Keratinocyte (primary cell): ENCODE measurements around the gene QPCT. TPM values are rescaled to one million over a fixed set of nuclear protein-coding genes. Genes with fewer than 3 reads are reported as not detected.

ENCODE experiments used
- DNase-seq: peaks from one replicate; pipeline ENCODE4 v3.0.0-alpha.2; 2011; ENCODE audit warnings: low read depth, missing footprints, low spot score
- FAIRE-seq: peaks from 2 replicates; lab custom pipeline; 2011; peaks lifted over from hg19 to GRCh38; lab: Jason Lieb, UNC
- H2AFZ ChIP-seq: 2 replicates; pipeline ENCODE4 v1.6.0; 2012; ENCODE audit warnings: low read length, control low read depth, inconsistent platforms; ENCODE audit not compliant: control insufficient read depth
- H3K27ac ChIP-seq: 2 replicates; pipeline ENCODE4 v1.5.1; 2011; ENCODE audit warnings: low read length; ENCODE audit not compliant: control insufficient read depth, insufficient read depth
- H3K27me3 ChIP-seq: 3 replicates; pipeline ENCODE4 v1.6.0; 2011; ENCODE audit warnings: low read length; ENCODE audit not compliant: control insufficient read depth, insufficient read depth; ENCODE audit errors: extremely low read depth
- H3K36me3 ChIP-seq, 2 experiments: 2 replicates in 1 of 2; 3 replicates in 1 of 2; pipeline ENCODE4 v1.5.1; 2011; ENCODE audit warnings: low read length in 2 of 2, mild to moderate bottlenecking in 1 of 2; ENCODE audit not compliant: control insufficient read depth in 2 of 2, insufficient read depth in 2 of 2; ENCODE audit errors: extremely low read depth in 1 of 2
- H3K4me1 ChIP-seq: 3 replicates; pipeline ENCODE4 v1.5.1; 2011; ENCODE audit warnings: low read length; ENCODE audit not compliant: control insufficient read depth, insufficient read depth; ENCODE audit errors: extremely low read depth
- H3K4me2 ChIP-seq: 3 replicates; pipeline ENCODE4 v1.6.0; 2011; ENCODE audit warnings: low read depth, low read length; ENCODE audit not compliant: control insufficient read depth, insufficient read depth; ENCODE audit errors: extremely low read depth
- H3K4me3 ChIP-seq, 3 experiments: fragments of 200-600 bp in 1 of 3; sonication (generic) in 1 of 3; 2 replicates in 2 of 3; 3 replicates in 1 of 3; pipeline ENCODE4 v1.5.1; 2011 to 2016; ENCODE audit warnings: low read length in 3 of 3, mild to moderate bottlenecking in 3 of 3, control low read depth in 2 of 3, inconsistent platforms in 1 of 3, low read depth in 1 of 3, mixed read lengths in 1 of 3, mixed run types in 1 of 3, moderate library complexity in 1 of 3; ENCODE audit not compliant: control insufficient read depth in 2 of 3, insufficient read depth in 2 of 3; ENCODE audit errors: extremely low read depth in 1 of 3
- H3K79me2 ChIP-seq: 2 replicates; pipeline ENCODE4 v1.6.0; 2012; ENCODE audit warnings: low read length; ENCODE audit not compliant: control insufficient read depth, insufficient read depth
- H3K9ac ChIP-seq: 3 replicates; pipeline ENCODE4 v1.6.0; 2011; ENCODE audit warnings: low read length; ENCODE audit not compliant: control insufficient read depth, insufficient read depth; ENCODE audit errors: extremely low read depth
- H3K9me1 ChIP-seq: 3 replicates; pipeline ENCODE4 v1.6.0; 2011; ENCODE audit warnings: low read length; ENCODE audit not compliant: control insufficient read depth, insufficient read depth; ENCODE audit errors: extremely low read depth
- H3K9me3 ChIP-seq: 2 replicates; pipeline ENCODE4 v1.5.1; 2012; ENCODE audit warnings: low read depth, low read length; ENCODE audit not compliant: control insufficient read depth
- H4K20me1 ChIP-seq: 3 replicates; pipeline ENCODE4 v1.6.0; 2011; ENCODE audit warnings: low read length; ENCODE audit not compliant: control insufficient read depth, insufficient read depth; ENCODE audit errors: extremely low read depth
- EZH2 ChIP-seq: IDR thresholded peaks from one replicate; pipeline ENCODE4 v1.6.1; 2012; ENCODE audit warnings: inconsistent platforms, mild to moderate bottlenecking, low read length, moderate library complexity
- dilution Hi-C: fragments of 300-500 bp; cut with MboI; formaldehyde crosslinking; loops from one replicate; pipeline ENCODE4 v1.7.0; 2020; ENCODE audit warnings: low sequenced_read_pairs; ENCODE audit not compliant: extremely low pct_ligation_motif_present
- polyA plus RNA-seq, 5 experiments: library from polyadenylated mRNA; depleted of rRNA in 3 of 5; stranded (reverse) in 3 of 5; stranded (forward) in 1 of 5; unstranded in 1 of 5; fragments of >200 nt; gene quantifications; 1 replicate in 1 of 5; 2 replicates in 3 of 5; 3 replicates in 1 of 5; pipeline versions ENCODE4 v1.2.1 to v1.2.3, GENCODE V29; 2011 to 2012; ENCODE audit warnings: missing spikeins in 2 of 5, low read depth in 1 of 5, low replicate concordance in 1 of 5
- TF ChIP-seq, protein P1 (sequence below), 3 experiments: IDR thresholded peaks in 1 of 3; conservative IDR thresholded peaks in 1 of 3; optimal IDR thresholded peaks in 1 of 3; 2 replicates in 2 of 3; 3 replicates in 1 of 3; pipeline versions ENCODE3 to v1.5.1; 2011; ENCODE audit warnings: low read length in 3 of 3, mild to moderate bottlenecking in 3 of 3, moderate library complexity in 2 of 3, control low read depth in 1 of 3, inconsistent platforms in 1 of 3; ENCODE audit not compliant: insufficient read depth in 2 of 3; ENCODE audit errors: extremely low read depth in 1 of 3

The QPCT gene
- polyA plus RNA-seq, 1 donor (not counting 4 experiments of a cell fraction or from before 2014, with no cell fraction given) = 11.6 TPM

DNA sequence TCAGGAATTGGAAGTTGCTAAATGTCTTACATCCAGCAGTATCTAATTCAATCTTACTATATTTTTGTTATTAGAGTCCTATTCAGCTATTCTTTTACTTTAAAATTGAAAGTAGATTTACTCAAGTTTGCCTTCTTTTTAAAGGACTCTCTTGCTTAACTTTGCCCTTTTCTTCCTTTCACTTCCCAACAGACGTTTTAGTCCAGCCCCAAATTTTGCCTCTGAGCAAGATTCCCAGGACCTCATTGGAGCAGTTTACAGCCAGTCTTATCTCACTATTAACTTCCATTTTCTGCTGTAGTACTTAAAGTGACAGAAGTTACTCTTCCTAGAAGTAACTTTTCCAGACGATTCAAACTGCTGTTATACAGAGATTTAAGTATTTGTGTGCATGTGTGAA, 18.1 kb upstream of the QPCT start:
- no peak overlapping the region for H3K27ac ChIP-seq
- FAIRE-seq = no peak
- TF ChIP-seq, protein P1, sequence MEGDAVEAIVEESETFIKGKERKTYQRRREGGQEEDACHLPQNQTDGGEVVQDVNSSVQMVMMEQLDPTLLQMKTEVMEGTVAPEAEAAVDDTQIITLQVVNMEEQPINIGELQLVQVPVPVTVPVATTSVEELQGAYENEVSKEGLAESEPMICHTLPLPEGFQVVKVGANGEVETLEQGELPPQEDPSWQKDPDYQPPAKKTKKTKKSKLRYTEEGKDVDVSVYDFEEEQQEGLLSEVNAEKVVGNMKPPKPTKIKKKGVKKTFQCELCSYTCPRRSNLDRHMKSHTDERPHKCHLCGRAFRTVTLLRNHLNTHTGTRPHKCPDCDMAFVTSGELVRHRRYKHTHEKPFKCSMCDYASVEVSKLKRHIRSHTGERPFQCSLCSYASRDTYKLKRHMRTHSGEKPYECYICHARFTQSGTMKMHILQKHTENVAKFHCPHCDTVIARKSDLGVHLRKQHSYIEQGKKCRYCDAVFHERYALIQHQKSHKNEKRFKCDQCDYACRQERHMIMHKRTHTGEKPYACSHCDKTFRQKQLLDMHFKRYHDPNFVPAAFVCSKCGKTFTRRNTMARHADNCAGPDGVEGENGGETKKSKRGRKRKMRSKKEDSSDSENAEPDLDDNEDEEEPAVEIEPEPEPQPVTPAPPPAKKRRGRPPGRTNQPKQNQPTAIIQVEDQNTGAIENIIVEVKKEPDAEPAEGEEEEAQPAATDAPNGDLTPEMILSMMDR (optimal IDR thresholded peaks at IDR 0.05 in 1 of 3, IDR thresholded peaks at IDR 0.05 in 1 of 3, conservative IDR thresholded peaks at IDR 0.05 in 1 of 3; ENCODE audit: extremely low read depth in 1 of 3, insufficient read depth in 2 of 3, low read length in 3 of 3) = no peak
- no peak for TF ChIP-seq EZH2
- H3K36me3 ChIP-seq = no peaks in the 10 kb centered on the region
- H2AFZ ChIP-seq = no peak overlapping the region
- no peaks in the 10 kb centered on the region for H3K9me3 ChIP-seq
- peaks cover 22% of the 10 kb centered on the region for H3K4me1 ChIP-seq
- no peak overlapping the region for H3K9ac ChIP-seq
- H3K79me2 ChIP-seq = peaks cover 29% of the 10 kb centered on the region
- dilution Hi-C loops = no loop called here
- DNase-seq = no peak
- peak overlapping the region; percentile 29 for H3K4me2 ChIP-seq
- H3K4me3 ChIP-seq = no peak overlapping the region
- H4K20me1 ChIP-seq = no peaks in the 10 kb centered on the region
- no peaks in the 10 kb centered on the region for H3K27me3 ChIP-seq
- no peaks in the 10 kb centered on the region for H3K9me1 ChIP-seq

DNA sequence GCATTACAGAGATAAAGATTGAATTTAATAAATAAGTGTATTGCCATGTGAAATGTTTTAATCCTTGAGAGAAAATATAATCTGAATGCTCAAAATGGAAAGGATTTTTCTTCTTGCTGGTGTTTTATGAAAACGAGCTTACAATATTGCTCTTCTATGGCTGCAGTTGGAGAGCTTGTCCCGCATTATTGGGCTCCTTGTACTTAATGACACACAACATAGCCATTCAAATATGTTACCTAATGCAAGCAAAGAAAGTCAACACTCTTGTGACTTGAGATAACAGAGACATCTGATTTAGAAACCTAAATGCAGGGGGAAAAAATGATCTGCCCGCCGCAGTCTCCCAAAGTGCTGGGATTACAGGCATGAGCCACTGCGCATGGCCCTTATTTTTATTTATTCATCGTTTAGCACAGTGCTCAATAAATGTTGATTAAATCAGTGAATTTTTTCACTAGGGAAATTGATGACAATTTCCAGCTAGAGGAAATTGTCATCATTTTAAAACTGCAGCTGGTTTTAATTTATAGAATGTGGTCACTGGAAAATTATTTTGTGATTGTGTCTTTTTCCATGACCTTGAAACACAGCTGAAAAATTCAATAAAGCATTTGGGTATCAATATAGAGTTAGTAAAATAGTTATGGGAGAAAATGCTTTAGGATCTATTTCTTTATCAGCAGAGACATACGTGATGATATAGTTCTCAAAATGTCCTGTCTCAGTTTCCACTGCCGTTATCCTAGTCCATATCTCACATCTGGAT, 17.4 kb upstream of the QPCT start:
- H3K27me3 ChIP-seq = no peaks in the 10 kb centered on the region
- H2AFZ ChIP-seq = no peak overlapping the region
- FAIRE-seq = no peak

More for the DNA sequence above, 17.4 kb upstream of the QPCT start:
- Histone ChIP-seq H3K9ac (no peak overlapping the region), H3K36me3 (no peaks in the 10 kb centered on the region), H3K9me3 (no peaks in the 10 kb centered on the region), H3K4me1 (peaks cover 14% of the 10 kb centered on the region), H3K4me2 (no peak overlapping the region), H3K79me2 (peaks cover 22% of the 10 kb centered on the region), H4K20me1 (no peaks in the 10 kb centered on the region), H3K4me3 (no peak overlapping the region), H3K9me1 (no peaks in the 10 kb centered on the region), H3K27ac (no peak overlapping the region)
- dilution Hi-C loops = no loop called here
- DNase-seq = no peak
- no peak for TF ChIP-seq EZH2
- TF ChIP-seq, protein P1 (optimal IDR thresholded peaks at IDR 0.05 in 1 of 3, IDR thresholded peaks at IDR 0.05 in 1 of 3, conservative IDR thresholded peaks at IDR 0.05 in 1 of 3; ENCODE audit: extremely low read depth in 1 of 3, insufficient read depth in 2 of 3, low read length in 3 of 3) = no peak
